Fibroblast of lung (primary cell): ENCODE results near the gene CHRNB1.

Experiments used
- EZH2 ChIP-seq: IDR thresholded peaks from 2 replicates; pipeline ENCODE4 v1.5.1; 2012; ENCODE audit warnings: low read length, control low read depth, mild to moderate bottlenecking; ENCODE audit errors: missing control alignments
- TF ChIP-seq, protein P1 (sequence below), 2 donors: IDR thresholded peaks in 1 of 2; conservative IDR thresholded peaks in 1 of 2; 1 replicate in 1 of 2; 2 replicates in 1 of 2; pipeline ENCODE4 v1.5.1; 2011 to 2012; ENCODE audit warnings: low read length in 2 of 2, control low read depth in 1 of 2, inconsistent platforms in 1 of 2, low read depth in 1 of 2, mild to moderate bottlenecking in 1 of 2

DNA sequence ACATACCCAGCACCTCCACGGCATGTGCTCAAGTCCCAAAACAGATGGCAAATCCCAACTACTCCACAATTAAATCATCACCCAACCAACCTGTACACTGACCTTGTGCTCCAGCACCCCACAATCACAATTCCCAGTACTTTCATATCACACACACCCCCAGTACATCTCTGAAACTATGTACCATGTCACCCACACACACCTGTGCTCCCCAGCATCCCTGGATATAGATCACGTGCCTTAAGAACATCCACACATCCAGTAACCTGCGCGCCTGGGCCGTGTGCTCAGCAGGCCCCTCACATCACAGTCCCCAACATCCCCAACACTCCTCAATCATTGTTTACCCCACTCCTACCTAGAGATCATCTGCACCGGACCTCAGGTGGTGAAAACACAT, 35.1 kb upstream of the CHRNB1 start:
- TF ChIP-seq, protein P1, sequence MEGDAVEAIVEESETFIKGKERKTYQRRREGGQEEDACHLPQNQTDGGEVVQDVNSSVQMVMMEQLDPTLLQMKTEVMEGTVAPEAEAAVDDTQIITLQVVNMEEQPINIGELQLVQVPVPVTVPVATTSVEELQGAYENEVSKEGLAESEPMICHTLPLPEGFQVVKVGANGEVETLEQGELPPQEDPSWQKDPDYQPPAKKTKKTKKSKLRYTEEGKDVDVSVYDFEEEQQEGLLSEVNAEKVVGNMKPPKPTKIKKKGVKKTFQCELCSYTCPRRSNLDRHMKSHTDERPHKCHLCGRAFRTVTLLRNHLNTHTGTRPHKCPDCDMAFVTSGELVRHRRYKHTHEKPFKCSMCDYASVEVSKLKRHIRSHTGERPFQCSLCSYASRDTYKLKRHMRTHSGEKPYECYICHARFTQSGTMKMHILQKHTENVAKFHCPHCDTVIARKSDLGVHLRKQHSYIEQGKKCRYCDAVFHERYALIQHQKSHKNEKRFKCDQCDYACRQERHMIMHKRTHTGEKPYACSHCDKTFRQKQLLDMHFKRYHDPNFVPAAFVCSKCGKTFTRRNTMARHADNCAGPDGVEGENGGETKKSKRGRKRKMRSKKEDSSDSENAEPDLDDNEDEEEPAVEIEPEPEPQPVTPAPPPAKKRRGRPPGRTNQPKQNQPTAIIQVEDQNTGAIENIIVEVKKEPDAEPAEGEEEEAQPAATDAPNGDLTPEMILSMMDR (conservative IDR thresholded peaks at IDR 0.05 in 1 of 2, IDR thresholded peaks at IDR 0.05 in 1 of 2; ENCODE audit: low read depth in 1 of 2, low read length in 2 of 2) = no peak
- no peak for TF ChIP-seq EZH2
